Gastroesophageal sphincter (tissue), 4 donors: Measurements from ENCODE around the gene MFSD6L. TPM values are rescaled to one million over a fixed set of nuclear protein-coding genes. Genes with fewer than 3 reads are reported as not detected.

Source experiments
- ATAC-seq: fragments of 150-250 bp; one replicate; pipeline ENCODE4 v1.9.1; 2016; ENCODE audit warnings: mild to moderate bottlenecking, moderate library complexity
- H3K27ac ChIP-seq, 4 donors: fragments of 200-600 bp; sonication (generic) in 3 of 4; 1 replicate in 3 of 4; 2 replicates in 1 of 4; pipeline ENCODE4 v1.5.1; 2016 to 2019
- H3K27me3 ChIP-seq: fragments of 200-600 bp; sonication (generic); one replicate; pipeline ENCODE4 v1.5.1; 2019
- H3K36me3 ChIP-seq, 2 donors: fragments of 200-600 bp; sonication (generic); one replicate each; pipeline ENCODE4 v1.5.1; 2019; ENCODE audit warnings: control low read depth in 1 of 2
- H3K4me1 ChIP-seq, 3 donors: fragments of 200-600 bp; sonication (generic); 1 replicate in 2 of 3; 2 replicates in 1 of 3; pipeline ENCODE4 v1.5.1; 2016 to 2019; ENCODE audit warnings: control low read depth in 2 of 3
- H3K4me3 ChIP-seq, 2 donors: fragments of 200-600 bp; sonication (generic); one replicate each; pipeline ENCODE4 v1.5.1; 2019; ENCODE audit warnings: mild to moderate bottlenecking in 1 of 2, moderate library complexity in 1 of 2
- H3K9me3 ChIP-seq, 3 donors: fragments of 200-600 bp; sonication (generic); one replicate each; pipeline ENCODE4 v1.5.1; 2017 to 2019; ENCODE audit warnings: control low read depth in 2 of 3
- CTCF ChIP-seq, 4 experiments: fragments of 200-600 bp in 2 of 4; fragments of 450-650 bp in 2 of 4; sonication (generic) in 1 of 4; IDR thresholded peaks; one replicate each; pipeline ENCODE4 v1.5.1; 2017 to 2019; ENCODE audit warnings: antibody characterized with exemption in 4 of 4, mild to moderate bottlenecking in 2 of 4, moderate library complexity in 2 of 4
- EP300 ChIP-seq: sonication (generic); formaldehyde crosslinking; IDR thresholded peaks from one replicate; pipeline ENCODE4 v1.6.1; 2017; ENCODE audit warnings: antibody characterized with exemption, mild to moderate bottlenecking
- POLR2A ChIP-seq, 2 donors: fragments of 450-650 bp; IDR thresholded peaks; one replicate each; pipeline ENCODE4 v1.6.1; 2017; ENCODE audit warnings: antibody characterized with exemption in 2 of 2, mild to moderate bottlenecking in 2 of 2, moderate library complexity in 1 of 2
- POLR2AphosphoS5 ChIP-seq: sonication (generic); formaldehyde crosslinking; IDR thresholded peaks from one replicate; pipeline ENCODE4 v1.6.1; 2017; ENCODE audit warnings: antibody characterized with exemption
- WGBS, 2 donors: methylation state at CpG; one replicate each; pipeline ENCODE4 v1.1.5; 2018; ENCODE audit warnings: low coverage in 1 of 2; 5-methylcytosine and 5-hydroxymethylcytosine counted together
- total RNA-seq, 4 donors: library from RNA; depleted of rRNA; stranded (reverse); fragments of >200 nt; gene quantifications; one replicate each; pipeline ENCODE4 v1.1.0, GENCODE V29; 2016

The MFSD6L gene
- total RNA-seq, 4 donors from 2014 or later = 0.12 TPM; not detected in 3

- no peaks in the 10 kb centered on the region for H3K36me3 ChIP-seq
- no peak overlapping the region for H3K27ac ChIP-seq
- no peak for ATAC-seq
- no peak overlapping the region for H3K4me3 ChIP-seq
- peaks cover 76% of the 10 kb centered on the region for H3K27me3 ChIP-seq
- no peaks in the 10 kb centered on the region for H3K9me3 ChIP-seq
- TF ChIP-seq POLR2A (IDR thresholded peaks at IDR 0.05) = no peak
- TF ChIP-seq CTCF (IDR thresholded peaks at IDR 0.05) = no peak
- no peak for TF ChIP-seq EP300
- TF ChIP-seq POLR2AphosphoS5 = no peak
- H3K4me1 ChIP-seq = no peaks in the 10 kb centered on the region
- WGBS, 2 donors = 85 to 100% methylated on average over 5 to 6 of the region's 7 CpGs
Observed at GRCh38 chr17:8831234-8831849, 32.2 kb upstream of the MFSD6L start.

GRCh38 chr17:8830141-8830540 lies 31.0 kb upstream of the MFSD6L start:
- Histone ChIP-seq H3K27ac (no peak overlapping the region), H3K27me3 (peaks cover 64% of the 10 kb centered on the region), H3K4me1 (no peaks in the 10 kb centered on the region), H3K36me3 (no peaks in the 10 kb centered on the region), H3K9me3 (no peaks in the 10 kb centered on the region), H3K4me3 (no peak overlapping the region)
- TF ChIP-seq POLR2A (IDR thresholded peaks at IDR 0.05) (no peak), EP300 (no peak), CTCF (IDR thresholded peaks at IDR 0.05) (no peak), POLR2AphosphoS5 (no peak)
- no peak for ATAC-seq
- no CpG with 5 or more reads among the region's 10 CpGs for WGBS, 2 donors

GRCh38 chr17:8829036-8829941 lies 30.1 kb upstream of the MFSD6L start:
- no peaks in the 10 kb centered on the region for H3K36me3 ChIP-seq
- no peak overlapping the region for H3K27ac ChIP-seq
- TF ChIP-seq POLR2A (IDR thresholded peaks at IDR 0.05) (no peak), EP300 (no peak), POLR2AphosphoS5 (no peak), CTCF (IDR thresholded peaks at IDR 0.05) (no peak)
- no peak overlapping the region for H3K4me3 ChIP-seq
- no peak for ATAC-seq
- WGBS, 2 donors = 86 to 93% methylated on average over 5 to 13 of the region's 16 CpGs
- H3K27me3 ChIP-seq = peaks cover 56% of the 10 kb centered on the region
- H3K9me3 ChIP-seq = peaks cover 0 to 5% (median 0%) of the 10 kb centered on the region in 3 donors
- no peaks in the 10 kb centered on the region for H3K4me1 ChIP-seq

- ATAC-seq = no peak
- H3K27ac ChIP-seq = no peak overlapping the region
- WGBS, 2 donors = no CpG with 5 or more reads among the region's 20 CpGs
- no peak for TF ChIP-seq CTCF (IDR thresholded peaks at IDR 0.05)
- TF ChIP-seq POLR2A (IDR thresholded peaks at IDR 0.05) = no peak
- TF ChIP-seq EP300 = no peak
- no peak for TF ChIP-seq POLR2AphosphoS5
- peaks cover 0 to 13% (median 0%) of the 10 kb centered on the region in 3 donors for H3K9me3 ChIP-seq
- peaks cover 48% of the 10 kb centered on the region for H3K27me3 ChIP-seq
- H3K4me1 ChIP-seq = no peaks in the 10 kb centered on the region
- no peak overlapping the region for H3K4me3 ChIP-seq
- no peaks in the 10 kb centered on the region for H3K36me3 ChIP-seq
Observed at GRCh38 chr17:8828517-8828875, 29.3 kb upstream of the MFSD6L start.
